Osteoblast (primary cell): Measurements from ENCODE around the gene MICAL3. TPM values are rescaled to one million over a fixed set of nuclear protein-coding genes. Genes with fewer than 3 reads are reported as not detected.

Experiments
- DNase-seq: peaks from one replicate; pipeline ENCODE4 v3.0.0; 2011; ENCODE audit warnings: low spot score, mixed read lengths; ENCODE audit not compliant: insufficient read length; ENCODE audit errors: missing footprints
- H2AFZ ChIP-seq: 2 replicates; pipeline ENCODE4 v1.6.0; 2011; ENCODE audit warnings: mild to moderate bottlenecking, low read length
- H3K27ac ChIP-seq: 2 replicates; pipeline ENCODE4 v1.5.1; 2011; ENCODE audit warnings: mild to moderate bottlenecking, low read depth, low read length, moderate library complexity
- H3K27me3 ChIP-seq: 2 replicates; pipeline ENCODE4 v1.6.0; 2012; ENCODE audit warnings: mild to moderate bottlenecking, control low read depth, inconsistent platforms, low read length, moderate library complexity; ENCODE audit not compliant: insufficient read depth
- H3K36me3 ChIP-seq: 2 replicates; pipeline ENCODE4 v1.5.1; 2011; ENCODE audit warnings: mild to moderate bottlenecking, low read length, control low read depth, moderate library complexity; ENCODE audit not compliant: insufficient read depth
- H3K4me1 ChIP-seq: 2 replicates; pipeline ENCODE4 v1.5.1; 2011; ENCODE audit warnings: mild to moderate bottlenecking, low read length, control low read depth, moderate library complexity; ENCODE audit not compliant: insufficient read depth
- H3K4me2 ChIP-seq: 2 replicates; pipeline ENCODE4 v1.6.0; 2011; ENCODE audit warnings: mild to moderate bottlenecking, low read length; ENCODE audit not compliant: insufficient read depth
- H3K4me3 ChIP-seq: fragments of 200-600 bp; sonication (generic); 3 replicates; pipeline ENCODE4 v1.5.1; 2012; ENCODE audit warnings: mild to moderate bottlenecking, low read length, inconsistent platforms; ENCODE audit not compliant: insufficient read depth
- H3K79me2 ChIP-seq: 2 replicates; pipeline ENCODE4 v1.6.0; 2012; ENCODE audit warnings: mild to moderate bottlenecking, low read length, control low read depth, inconsistent platforms; ENCODE audit not compliant: insufficient read depth
- H3K9me3 ChIP-seq: 2 replicates; pipeline ENCODE4 v1.5.1; 2011; ENCODE audit warnings: low read depth, low read length, control low read depth
- H4K20me1 ChIP-seq: 2 replicates; pipeline ENCODE4 v1.6.0; 2012; ENCODE audit warnings: mild to moderate bottlenecking, low read length, control low read depth; ENCODE audit not compliant: insufficient read depth
- total RNA-seq: library from RNA; depleted of rRNA; stranded (reverse); fragments of >200 nt; gene quantifications from 2 replicates; pipeline ENCODE4 v1.2.3, GENCODE V29; 2012
- TF ChIP-seq, protein P1 (sequence below): IDR thresholded peaks from 2 replicates; pipeline ENCODE4 v1.5.1; 2011; ENCODE audit warnings: mild to moderate bottlenecking, low read depth, low read length, moderate library complexity; ENCODE audit errors: extremely low read depth

Gene MICAL3
- total RNA-seq, 1 donor, result 35.1 TPM

- H3K79me2 ChIP-seq, result no peaks in the 10 kb centered on the region
- H3K4me1 ChIP-seq, result no peaks in the 10 kb centered on the region
- no peaks in the 10 kb centered on the region for H4K20me1 ChIP-seq
- no peak overlapping the region for H2AFZ ChIP-seq
- H3K4me2 ChIP-seq, result no peak overlapping the region
- no peaks in the 10 kb centered on the region for H3K9me3 ChIP-seq
- TF ChIP-seq, protein P1, sequence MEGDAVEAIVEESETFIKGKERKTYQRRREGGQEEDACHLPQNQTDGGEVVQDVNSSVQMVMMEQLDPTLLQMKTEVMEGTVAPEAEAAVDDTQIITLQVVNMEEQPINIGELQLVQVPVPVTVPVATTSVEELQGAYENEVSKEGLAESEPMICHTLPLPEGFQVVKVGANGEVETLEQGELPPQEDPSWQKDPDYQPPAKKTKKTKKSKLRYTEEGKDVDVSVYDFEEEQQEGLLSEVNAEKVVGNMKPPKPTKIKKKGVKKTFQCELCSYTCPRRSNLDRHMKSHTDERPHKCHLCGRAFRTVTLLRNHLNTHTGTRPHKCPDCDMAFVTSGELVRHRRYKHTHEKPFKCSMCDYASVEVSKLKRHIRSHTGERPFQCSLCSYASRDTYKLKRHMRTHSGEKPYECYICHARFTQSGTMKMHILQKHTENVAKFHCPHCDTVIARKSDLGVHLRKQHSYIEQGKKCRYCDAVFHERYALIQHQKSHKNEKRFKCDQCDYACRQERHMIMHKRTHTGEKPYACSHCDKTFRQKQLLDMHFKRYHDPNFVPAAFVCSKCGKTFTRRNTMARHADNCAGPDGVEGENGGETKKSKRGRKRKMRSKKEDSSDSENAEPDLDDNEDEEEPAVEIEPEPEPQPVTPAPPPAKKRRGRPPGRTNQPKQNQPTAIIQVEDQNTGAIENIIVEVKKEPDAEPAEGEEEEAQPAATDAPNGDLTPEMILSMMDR, result no peak
- H3K36me3 ChIP-seq, result no peaks in the 10 kb centered on the region
- no peak overlapping the region for H3K27ac ChIP-seq
- no peak for DNase-seq
- no peaks in the 10 kb centered on the region for H3K27me3 ChIP-seq
- H3K4me3 ChIP-seq, result no peak overlapping the region
Measured at GRCh38 chr22:18013947-18014346, 10.4 kb downstream of the MICAL3 start.

- no peaks in the 10 kb centered on the region for H3K79me2 ChIP-seq
- DNase-seq, result peak; percentile 68
- H3K4me3 ChIP-seq, result no peak overlapping the region
- no peaks in the 10 kb centered on the region for H3K9me3 ChIP-seq
- no peaks in the 10 kb centered on the region for H4K20me1 ChIP-seq
- TF ChIP-seq, protein P1, result no peak
- no peak overlapping the region for H2AFZ ChIP-seq
- no peak overlapping the region for H3K4me2 ChIP-seq
- no peaks in the 10 kb centered on the region for H3K27me3 ChIP-seq
- no peaks in the 10 kb centered on the region for H3K4me1 ChIP-seq
- no peaks in the 10 kb centered on the region for H3K36me3 ChIP-seq
- H3K27ac ChIP-seq, result no peak overlapping the region
Measured at GRCh38 chr22:18013436-18013835, 10.9 kb downstream of the MICAL3 start.

GRCh38 chr22:18012531-18012930 is 11.8 kb downstream of the MICAL3 start:
- no peaks in the 10 kb centered on the region for H3K36me3 ChIP-seq
- no peaks in the 10 kb centered on the region for H3K79me2 ChIP-seq
- no peaks in the 10 kb centered on the region for H3K27me3 ChIP-seq
- no peaks in the 10 kb centered on the region for H4K20me1 ChIP-seq
- H3K9me3 ChIP-seq, result no peaks in the 10 kb centered on the region
- DNase-seq, result no peak
- H3K4me2 ChIP-seq, result no peak overlapping the region
- H3K4me3 ChIP-seq, result no peak overlapping the region
- H2AFZ ChIP-seq, result no peak overlapping the region
- H3K4me1 ChIP-seq, result no peaks in the 10 kb centered on the region
- no peak overlapping the region for H3K27ac ChIP-seq
- TF ChIP-seq, protein P1, result no peak

DNA sequence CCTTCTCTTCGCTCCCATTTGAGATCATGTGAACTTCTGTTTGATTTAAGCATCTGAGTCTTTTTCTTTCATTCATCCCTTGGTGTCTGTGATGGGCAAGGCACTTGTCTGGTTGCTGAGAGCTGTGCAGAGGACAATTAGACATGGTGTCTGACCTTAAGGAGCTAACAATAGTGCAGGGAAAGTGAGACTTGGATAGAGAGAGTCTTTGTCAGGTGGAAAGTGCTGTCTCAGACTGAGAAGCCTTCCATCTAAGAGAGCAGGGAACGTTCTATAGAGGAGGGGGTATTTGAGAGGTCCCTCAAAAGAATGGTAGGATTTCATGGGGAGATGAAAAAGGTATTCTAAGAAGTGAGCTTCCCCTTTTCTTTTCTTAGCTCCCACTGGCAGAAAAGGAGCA is 14.1 kb downstream of the MICAL3 start:
- H3K27me3 ChIP-seq, result no peaks in the 10 kb centered on the region
- no peak overlapping the region for H3K4me2 ChIP-seq
- H3K36me3 ChIP-seq, result no peaks in the 10 kb centered on the region
- H3K4me1 ChIP-seq, result no peaks in the 10 kb centered on the region
- TF ChIP-seq, protein P1, result no peak
- DNase-seq, result no peak
- H3K9me3 ChIP-seq, result no peaks in the 10 kb centered on the region
- H4K20me1 ChIP-seq, result no peaks in the 10 kb centered on the region
- no peak overlapping the region for H2AFZ ChIP-seq
- no peak overlapping the region for H3K27ac ChIP-seq
- H3K4me3 ChIP-seq, result no peak overlapping the region
- no peaks in the 10 kb centered on the region for H3K79me2 ChIP-seq
